SKM-1 (cell line): ENCODE measurements around the gene PSG6.
"Not testable (repeated sequence)": the region's sequence is repeated elsewhere in the genome, so short reads cannot be mapped to it uniquely, and the experiment has no call there.

Experiments
- DNase-seq: peaks from one replicate; lab custom pipeline; 2025; ENCODE audit not compliant: unreplicated experiment; lab: John Stamatoyannopoulos, UW

The PSG6 gene

GRCh38 chr19:42917634-42918033 is at the start of gene PSG6:
PSG6 (minus strand) TSS chr19:42917894; CDS start chr19:42917792, 102 bp downstream.
- not testable (repeated sequence) for DNase-seq

GRCh38 chr19:42965176-42965575 is 47.5 kb upstream of the PSG6 start:
- DNase-seq, result no peak

GRCh38 chr19:42961119-42961518 is 43.4 kb upstream of the PSG6 start:
- no peak for DNase-seq

GRCh38 chr19:42952126-42952525 is 34.4 kb upstream of the PSG6 start:
- not testable (repeated sequence) for DNase-seq

GRCh38 chr19:42951476-42951875 is 33.8 kb upstream of the PSG6 start:
- DNase-seq, result not testable (repeated sequence)

GRCh38 chr19:42942187-42942789 is 24.6 kb upstream of the PSG6 start:
- DNase-seq, result no peak

- not testable (repeated sequence) for DNase-seq
Measured at GRCh38 chr19:42937107-42937506, 19.4 kb upstream of the PSG6 start, which contains the start of gene PSG7. PSG7 (minus strand) TSS chr19:42937207; CDS start chr19:42937076, 131 bp downstream.

- not testable (repeated sequence) for DNase-seq
Measured at GRCh38 chr19:42934726-42935125, 17.0 kb upstream of the PSG6 start.

- DNase-seq, result not testable (repeated sequence)
Measured at GRCh38 chr19:42934183-42934582, 16.5 kb upstream of the PSG6 start.

GRCh38 chr19:42933412-42933811 is 15.7 kb upstream of the PSG6 start:
- DNase-seq, result not testable (repeated sequence)

GRCh38 chr19:42932485-42933101 is 14.9 kb upstream of the PSG6 start:
- not testable (repeated sequence) for DNase-seq

- not testable (repeated sequence) for DNase-seq
Measured at GRCh38 chr19:42930214-42930613, 12.5 kb upstream of the PSG6 start.

GRCh38 chr19:42928896-42929295 is 11.2 kb upstream of the PSG6 start:
- DNase-seq, result no peak

- no peak for DNase-seq
Measured at GRCh38 chr19:42926781-42927180, 9.1 kb upstream of the PSG6 start.

GRCh38 chr19:42923106-42923505 is 5.4 kb upstream of the PSG6 start:
- not testable (repeated sequence) for DNase-seq

- not testable (repeated sequence) for DNase-seq
Measured at GRCh38 chr19:42920971-42921370, 3.3 kb upstream of the PSG6 start.

GRCh38 chr19:42919757-42920079 is 2.0 kb upstream of the PSG6 start:
- no peak for DNase-seq

GRCh38 chr19:42919070-42919756 is 1.5 kb upstream of the PSG6 start:
- DNase-seq, result not testable (repeated sequence)

- DNase-seq, result not testable (repeated sequence)
Measured at GRCh38 chr19:42918377-42919069, 829 bp upstream of the PSG6 start.

GRCh38 chr19:42916931-42917330 is 763 bp downstream of the PSG6 start:
- not testable (repeated sequence) for DNase-seq

GRCh38 chr19:42913516-42913915 is 4.2 kb downstream of the PSG6 start:
- not testable (repeated sequence) for DNase-seq
